ENCODE measurements around the gene ACAA1.
"Not testable (repeated sequence)": the region's sequence is repeated elsewhere in the genome, so short reads cannot be mapped to it uniquely, and the experiment has no call there.

Gene ACAA1

DNA sequence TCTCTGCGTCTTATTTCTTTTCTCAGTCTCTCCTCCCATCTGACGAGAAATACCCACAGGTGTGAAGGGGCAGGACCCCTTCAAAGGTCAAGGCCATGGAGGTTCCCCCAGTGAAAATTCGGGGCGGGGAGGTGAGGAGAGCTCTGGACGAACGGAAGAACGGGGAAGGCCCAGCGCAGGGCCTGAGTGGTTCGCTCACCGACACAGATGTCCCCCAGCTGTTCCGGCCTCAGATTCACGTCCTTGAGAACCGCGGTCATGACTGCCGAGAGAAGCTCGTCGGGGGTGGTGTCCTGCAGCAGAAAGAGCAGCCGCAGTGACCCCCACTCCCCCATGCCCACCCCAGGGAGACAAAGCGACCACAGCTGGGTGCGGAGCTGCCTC, 542 bp downstream of the ACAA1 start:
- TF ChIP-seq, protein P1, sequence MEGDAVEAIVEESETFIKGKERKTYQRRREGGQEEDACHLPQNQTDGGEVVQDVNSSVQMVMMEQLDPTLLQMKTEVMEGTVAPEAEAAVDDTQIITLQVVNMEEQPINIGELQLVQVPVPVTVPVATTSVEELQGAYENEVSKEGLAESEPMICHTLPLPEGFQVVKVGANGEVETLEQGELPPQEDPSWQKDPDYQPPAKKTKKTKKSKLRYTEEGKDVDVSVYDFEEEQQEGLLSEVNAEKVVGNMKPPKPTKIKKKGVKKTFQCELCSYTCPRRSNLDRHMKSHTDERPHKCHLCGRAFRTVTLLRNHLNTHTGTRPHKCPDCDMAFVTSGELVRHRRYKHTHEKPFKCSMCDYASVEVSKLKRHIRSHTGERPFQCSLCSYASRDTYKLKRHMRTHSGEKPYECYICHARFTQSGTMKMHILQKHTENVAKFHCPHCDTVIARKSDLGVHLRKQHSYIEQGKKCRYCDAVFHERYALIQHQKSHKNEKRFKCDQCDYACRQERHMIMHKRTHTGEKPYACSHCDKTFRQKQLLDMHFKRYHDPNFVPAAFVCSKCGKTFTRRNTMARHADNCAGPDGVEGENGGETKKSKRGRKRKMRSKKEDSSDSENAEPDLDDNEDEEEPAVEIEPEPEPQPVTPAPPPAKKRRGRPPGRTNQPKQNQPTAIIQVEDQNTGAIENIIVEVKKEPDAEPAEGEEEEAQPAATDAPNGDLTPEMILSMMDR (IDR thresholded peaks at IDR 0.05; ENCODE audit: low read depth, low read length), result no peak
- Histone ChIP-seq H3K27ac (peak overlapping the region; percentile 52), H3K4me3 (ENCODE audit: low read depth, low read length) (peak overlapping the region; percentile 82), H3K9me3 (ENCODE audit: severe bottlenecking) (no peaks in the 10 kb centered on the region), H3K36me3 (peaks cover 19% of the 10 kb centered on the region), H3K27me3 (ENCODE audit: insufficient read depth, low read depth, severe bottlenecking) (no peaks in the 10 kb centered on the region)
- no peak for DNase-seq

GRCh38 chr3:38135621-38136277, 1.2 kb downstream of the ACAA1 start:
- H3K36me3 ChIP-seq, result peaks cover 23% of the 10 kb centered on the region
- not testable (repeated sequence) for H3K9me3 ChIP-seq (ENCODE audit: severe bottlenecking); H3K27ac ChIP-seq; DNase-seq; H3K27me3 ChIP-seq (ENCODE audit: insufficient read depth, low read depth, severe bottlenecking)
- peak overlapping the region; percentile 82 for H3K4me3 ChIP-seq (ENCODE audit: low read depth, low read length)

DNA sequence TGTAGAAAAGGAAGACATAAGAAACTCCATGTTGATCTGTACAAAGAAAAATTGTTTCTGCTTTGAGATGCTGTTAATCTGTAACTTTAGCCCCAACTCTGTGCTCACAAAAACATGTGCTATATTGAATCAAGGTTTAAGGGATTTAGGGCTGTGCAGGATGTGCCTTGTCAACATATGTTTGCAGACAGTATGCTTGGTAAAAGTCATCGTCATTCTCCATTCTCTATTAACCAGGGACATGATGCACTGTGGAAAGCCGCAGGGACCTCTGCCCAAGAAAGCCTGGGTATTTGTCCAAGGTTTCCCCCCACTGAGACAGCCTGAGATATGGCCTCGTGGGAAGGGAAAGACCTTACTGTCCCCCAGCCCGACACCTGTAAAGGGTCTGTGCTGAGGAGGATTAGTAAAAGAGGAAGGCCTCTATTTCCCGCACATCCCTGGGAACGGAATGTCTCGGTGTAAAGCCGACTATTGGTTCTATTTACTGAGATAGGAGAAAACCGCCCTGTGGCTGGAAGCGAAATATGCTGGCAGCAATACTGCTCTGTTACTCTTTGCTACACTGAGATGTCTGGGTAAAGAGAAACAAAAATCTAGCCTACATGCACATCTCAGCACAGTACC, 2.3 kb downstream of the ACAA1 start:
- not testable (repeated sequence) for H3K27me3 ChIP-seq (ENCODE audit: insufficient read depth, low read depth, severe bottlenecking); H3K9me3 ChIP-seq (ENCODE audit: severe bottlenecking); DNase-seq; H3K4me3 ChIP-seq (ENCODE audit: low read depth, low read length); H3K27ac ChIP-seq
- H3K36me3 ChIP-seq, result peaks cover 32% of the 10 kb centered on the region

GRCh38 chr3:38133557-38134405, 3.1 kb downstream of the ACAA1 start:
- peaks cover 41% of the 10 kb centered on the region for H3K36me3 ChIP-seq
- H3K9me3 ChIP-seq (ENCODE audit: severe bottlenecking), result no peaks in the 10 kb centered on the region
- no peak overlapping the region for H3K4me3 ChIP-seq (ENCODE audit: low read depth, low read length)
- TF ChIP-seq, protein P1 (IDR thresholded peaks at IDR 0.05; ENCODE audit: low read depth, low read length), result no peak
- no peaks in the 10 kb centered on the region for H3K27me3 ChIP-seq (ENCODE audit: insufficient read depth, low read depth, severe bottlenecking)
- DNase-seq, result no peak
- no peak overlapping the region for H3K27ac ChIP-seq

- TF ChIP-seq, protein P1 (IDR thresholded peaks at IDR 0.05; ENCODE audit: low read depth, low read length), result no peak
- Histone ChIP-seq H3K4me3 (ENCODE audit: low read depth, low read length) (no peak overlapping the region), H3K27ac (no peak overlapping the region), H3K9me3 (ENCODE audit: severe bottlenecking) (no peaks in the 10 kb centered on the region), H3K27me3 (ENCODE audit: insufficient read depth, low read depth, severe bottlenecking) (no peaks in the 10 kb centered on the region), H3K36me3 (peaks cover 42% of the 10 kb centered on the region)
- DNase-seq, result no peak
Measured at GRCh38 chr3:38133209-38133556, 3.7 kb downstream of the ACAA1 start.

DNA sequence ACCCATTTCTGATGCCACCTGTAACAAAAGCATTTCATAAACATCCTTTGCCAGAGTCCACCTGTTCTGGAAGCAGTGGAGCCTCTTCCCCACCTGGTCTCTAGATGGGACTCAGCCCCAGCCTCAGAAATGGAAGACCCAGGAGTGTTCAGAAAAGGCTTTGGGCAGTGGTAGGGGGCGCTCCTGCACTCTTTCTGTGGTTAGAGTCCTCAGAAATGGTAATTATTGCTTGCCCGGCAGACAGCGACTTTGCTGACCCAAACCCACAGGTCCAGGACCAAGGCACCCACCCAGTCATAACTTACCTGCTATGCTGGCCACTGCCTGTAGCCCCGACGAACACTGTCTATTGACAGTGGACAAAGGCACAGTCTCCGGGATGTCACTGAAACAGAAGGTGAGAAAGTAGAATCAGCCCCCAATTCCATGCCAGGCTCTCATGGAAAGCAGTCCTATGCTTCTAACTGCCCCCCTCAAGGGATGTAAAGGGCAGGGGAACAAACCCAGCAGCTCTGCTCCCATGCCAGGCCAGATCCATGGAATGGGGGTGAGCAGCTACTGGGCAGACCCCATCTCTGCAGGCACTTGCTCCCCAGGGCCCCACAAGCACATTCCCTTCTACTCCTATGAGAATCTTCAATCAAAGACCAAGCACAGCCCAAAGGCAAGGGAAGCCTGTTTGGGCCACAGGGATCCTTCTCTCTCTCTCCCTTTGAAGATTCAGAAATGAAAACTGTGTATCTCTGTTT, 5.1 kb downstream of the ACAA1 start:
- H3K4me3 ChIP-seq (ENCODE audit: low read depth, low read length), result no peak overlapping the region
- H3K27me3 ChIP-seq (ENCODE audit: insufficient read depth, low read depth, severe bottlenecking), result no peaks in the 10 kb centered on the region
- no peak overlapping the region for H3K27ac ChIP-seq
- H3K9me3 ChIP-seq (ENCODE audit: severe bottlenecking), result no peaks in the 10 kb centered on the region
- H3K36me3 ChIP-seq, result peaks cover 51% of the 10 kb centered on the region
- TF ChIP-seq, protein P1 (IDR thresholded peaks at IDR 0.05; ENCODE audit: low read depth, low read length), result peak; percentile 80
- peak; percentile 75 for DNase-seq

Measured in WERI-Rb-1 (cell line).